ENCODE measurements around the gene ZNF385C.

DNA sequence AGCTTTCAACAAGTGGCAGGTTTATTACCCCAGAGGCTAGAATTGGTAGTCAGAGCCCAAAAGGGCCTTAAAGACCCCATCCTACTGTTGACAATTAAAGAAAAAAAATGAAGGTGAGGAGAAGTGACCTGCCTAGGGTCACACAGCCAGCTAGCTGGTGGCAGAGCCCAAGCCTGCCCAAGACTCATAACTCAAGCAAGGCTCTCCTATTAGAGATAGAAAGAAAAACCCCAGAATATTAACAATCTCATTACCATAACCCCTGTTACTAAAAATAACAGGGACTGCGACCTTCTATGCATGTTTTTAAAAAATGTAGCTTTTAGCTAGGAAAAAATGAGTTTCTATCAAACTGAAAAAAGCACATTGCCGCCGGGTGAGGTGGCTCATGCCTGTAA is 38.4 kb upstream of the ZNF385C start:
- TF ChIP-seq POLR2A (IDR thresholded peaks at IDR 0.05) (no peak), EP300 (IDR thresholded peaks at IDR 0.05; ENCODE audit: low read depth) (no peak)
